Type B pancreatic cell (in vitro differentiated cells): ENCODE results near the gene PLD1. TPM values are rescaled to one million over a fixed set of nuclear protein-coding genes. Genes with fewer than 3 reads are reported as not detected.

ENCODE experiments used
- DNase-seq: peaks from one replicate; pipeline ENCODE4 v3.0.0; 2021; ENCODE audit warnings: mixed read lengths; ENCODE audit not compliant: unreplicated experiment; ENCODE audit errors: extremely low spot score
- H3K27ac Mint-ChIP-seq: 2 replicates; pipeline ENCODE4 v1.8.0; 2021; ENCODE audit warnings: mild to moderate bottlenecking, mixed read lengths
- H3K27me3 Mint-ChIP-seq: 2 replicates; pipeline ENCODE4 v1.8.0; 2021; ENCODE audit warnings: mixed read lengths
- H3K36me3 Mint-ChIP-seq: 2 replicates; pipeline ENCODE4 v1.8.0; 2021; ENCODE audit warnings: mixed read lengths
- H3K4me1 Mint-ChIP-seq: one replicate; pipeline ENCODE4 v1.8.0; 2021; ENCODE audit warnings: mixed read lengths; ENCODE audit not compliant: unreplicated experiment
- H3K4me3 Mint-ChIP-seq: 2 replicates; pipeline ENCODE4 v1.8.0; 2021; ENCODE audit warnings: mild to moderate bottlenecking, mixed read lengths
- H3K9me3 Mint-ChIP-seq: 2 replicates; pipeline ENCODE4 v1.8.0; 2021; ENCODE audit warnings: mixed read lengths
- total RNA-seq: library from RNA; stranded (reverse); gene quantifications from 2 replicates; pipeline ENCODE4 v1.2.1, GENCODE V29; 2021; ENCODE audit warnings: low replicate concordance
- TF ChIP-seq, protein P1 (sequence below): fragments of 200-600 bp; sonication (generic); conservative IDR thresholded peaks from 2 replicates; pipeline ENCODE4 v1.5.0; 2021; ENCODE audit warnings: antibody characterized with exemption, mild to moderate bottlenecking

PLD1 gene
- total RNA-seq, 1 donor from 2014 or later, result 33.3 TPM

DNA sequence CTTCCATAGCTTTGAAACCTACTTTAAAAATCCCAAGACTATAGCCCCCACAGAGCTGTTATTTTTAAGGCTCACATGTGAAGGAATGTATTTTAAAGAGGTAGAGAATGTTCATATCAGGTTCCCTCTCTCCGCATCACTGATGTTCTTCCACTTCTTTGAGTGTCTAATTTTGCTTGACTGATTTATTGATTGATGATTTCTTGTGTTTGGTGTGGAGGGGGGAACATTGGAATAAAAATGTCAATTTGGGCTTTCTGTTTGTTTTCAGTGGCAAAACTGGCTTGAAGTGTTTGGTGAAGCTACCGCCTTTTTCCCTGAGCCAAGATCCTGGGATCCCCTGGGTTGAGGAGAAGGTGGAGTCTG, 30.1 kb upstream of the PLD1 start:
- H3K36me3 Mint-ChIP-seq, result no peaks in the 10 kb centered on the region
- TF ChIP-seq, protein P1, sequence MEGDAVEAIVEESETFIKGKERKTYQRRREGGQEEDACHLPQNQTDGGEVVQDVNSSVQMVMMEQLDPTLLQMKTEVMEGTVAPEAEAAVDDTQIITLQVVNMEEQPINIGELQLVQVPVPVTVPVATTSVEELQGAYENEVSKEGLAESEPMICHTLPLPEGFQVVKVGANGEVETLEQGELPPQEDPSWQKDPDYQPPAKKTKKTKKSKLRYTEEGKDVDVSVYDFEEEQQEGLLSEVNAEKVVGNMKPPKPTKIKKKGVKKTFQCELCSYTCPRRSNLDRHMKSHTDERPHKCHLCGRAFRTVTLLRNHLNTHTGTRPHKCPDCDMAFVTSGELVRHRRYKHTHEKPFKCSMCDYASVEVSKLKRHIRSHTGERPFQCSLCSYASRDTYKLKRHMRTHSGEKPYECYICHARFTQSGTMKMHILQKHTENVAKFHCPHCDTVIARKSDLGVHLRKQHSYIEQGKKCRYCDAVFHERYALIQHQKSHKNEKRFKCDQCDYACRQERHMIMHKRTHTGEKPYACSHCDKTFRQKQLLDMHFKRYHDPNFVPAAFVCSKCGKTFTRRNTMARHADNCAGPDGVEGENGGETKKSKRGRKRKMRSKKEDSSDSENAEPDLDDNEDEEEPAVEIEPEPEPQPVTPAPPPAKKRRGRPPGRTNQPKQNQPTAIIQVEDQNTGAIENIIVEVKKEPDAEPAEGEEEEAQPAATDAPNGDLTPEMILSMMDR, result no peak
- no peak overlapping the region for H3K4me3 Mint-ChIP-seq
- DNase-seq, result no peak
- no peaks in the 10 kb centered on the region for H3K9me3 Mint-ChIP-seq
- peaks cover 19% of the 10 kb centered on the region for H3K4me1 Mint-ChIP-seq
- H3K27ac Mint-ChIP-seq, result no peak overlapping the region
- no peaks in the 10 kb centered on the region for H3K27me3 Mint-ChIP-seq

DNA sequence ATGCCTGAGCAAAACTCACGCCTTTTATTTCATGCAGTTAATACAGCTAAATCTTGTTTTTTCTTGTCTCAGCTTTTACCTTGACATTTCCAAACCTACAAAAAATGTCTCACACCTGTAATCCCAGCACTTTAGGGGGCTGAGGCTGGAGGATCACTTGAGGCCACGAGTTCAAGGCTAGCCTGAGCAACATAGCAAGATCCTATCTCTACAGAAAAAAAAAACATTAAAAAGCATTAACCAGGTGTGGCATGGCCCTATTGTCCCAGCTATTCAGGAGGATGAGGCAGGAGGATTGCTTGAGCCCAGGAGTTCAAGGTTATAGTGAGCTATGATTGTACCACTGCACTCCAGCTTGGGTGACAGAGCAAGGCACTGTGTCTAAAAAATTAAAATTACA, 29.0 kb upstream of the PLD1 start:
- Mint-ChIP-seq H3K4me3 (no peak overlapping the region), H3K4me1 (peaks cover 25% of the 10 kb centered on the region), H3K9me3 (no peaks in the 10 kb centered on the region), H3K27me3 (no peaks in the 10 kb centered on the region), H3K36me3 (no peaks in the 10 kb centered on the region), H3K27ac (no peak overlapping the region)
- TF ChIP-seq, protein P1, result no peak
- DNase-seq, result no peak

DNA sequence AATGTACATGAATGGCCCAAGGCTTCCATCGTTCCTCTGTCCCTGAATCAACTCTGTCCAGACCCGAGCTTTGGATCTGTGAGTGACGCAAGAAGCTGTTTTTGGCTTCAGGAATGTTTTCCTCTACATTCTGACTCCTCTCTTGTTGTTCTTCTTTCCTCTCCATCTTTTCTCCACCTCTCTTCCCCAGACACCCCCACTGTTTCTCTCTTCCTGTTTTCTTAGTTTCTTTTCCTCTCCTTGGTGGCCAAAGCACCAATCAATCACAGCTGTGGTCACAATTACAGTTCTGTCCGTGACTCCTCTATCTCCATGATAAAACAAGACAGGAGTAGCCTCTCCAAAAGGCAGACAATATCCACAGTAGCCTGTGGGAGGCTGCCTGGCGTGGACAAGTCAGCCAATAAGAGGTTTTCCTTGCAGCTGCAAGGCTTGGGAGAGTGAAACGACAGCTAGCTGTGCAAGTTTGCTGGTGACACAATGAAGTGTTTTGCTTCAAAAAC, 28.0 kb upstream of the PLD1 start:
- no peak overlapping the region for H3K27ac Mint-ChIP-seq
- peak overlapping the region; percentile 33 for H3K4me3 Mint-ChIP-seq
- TF ChIP-seq, protein P1, result no peak
- no peak for DNase-seq
- H3K9me3 Mint-ChIP-seq, result no peaks in the 10 kb centered on the region
- H3K4me1 Mint-ChIP-seq, result peaks cover 30% of the 10 kb centered on the region
- no peaks in the 10 kb centered on the region for H3K27me3 Mint-ChIP-seq
- H3K36me3 Mint-ChIP-seq, result no peaks in the 10 kb centered on the region

DNA sequence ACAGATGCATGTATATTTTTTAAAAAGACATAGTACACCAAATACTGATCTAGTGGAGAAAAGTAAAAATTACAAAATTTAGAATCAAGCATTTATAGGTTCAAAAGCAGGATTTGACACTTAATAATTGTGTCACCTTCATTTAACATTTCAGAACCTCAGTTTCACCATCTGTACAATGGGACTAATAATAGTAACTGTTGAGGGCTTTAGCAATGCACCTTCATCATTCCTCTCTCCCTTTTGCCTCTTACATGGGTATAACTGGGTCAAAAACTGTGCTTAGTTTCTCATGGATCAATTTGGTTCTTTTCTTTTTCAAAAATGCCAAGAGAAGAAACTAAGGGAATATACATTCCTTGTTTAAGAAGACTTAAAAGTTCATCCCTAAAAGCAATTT, 27.4 kb upstream of the PLD1 start:
- no peaks in the 10 kb centered on the region for H3K9me3 Mint-ChIP-seq
- TF ChIP-seq, protein P1, result no peak
- no peaks in the 10 kb centered on the region for H3K27me3 Mint-ChIP-seq
- H3K4me3 Mint-ChIP-seq, result no peak overlapping the region
- no peak overlapping the region for H3K27ac Mint-ChIP-seq
- DNase-seq, result no peak
- peaks cover 33% of the 10 kb centered on the region for H3K4me1 Mint-ChIP-seq
- no peaks in the 10 kb centered on the region for H3K36me3 Mint-ChIP-seq

DNA sequence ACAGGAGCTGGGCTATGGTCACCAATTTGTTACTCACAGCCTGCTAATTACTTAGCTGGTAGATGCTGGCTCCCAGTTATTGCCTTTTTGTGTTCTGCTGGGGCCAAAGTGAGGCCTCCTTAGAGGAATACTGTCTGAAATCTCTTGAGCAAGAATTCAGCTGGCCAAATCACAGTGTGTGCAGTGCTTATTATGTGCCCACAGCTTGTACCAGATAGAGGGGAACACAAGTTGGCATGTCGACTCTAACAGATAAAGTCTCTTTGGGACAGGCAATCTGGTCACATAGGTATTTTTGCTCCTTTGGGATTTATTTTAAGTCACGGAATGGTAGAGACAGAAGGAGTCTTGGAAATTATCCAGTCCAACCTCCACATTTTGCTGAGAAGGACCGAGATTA, 26.6 kb upstream of the PLD1 start:
- DNase-seq, result no peak
- no peak overlapping the region for H3K27ac Mint-ChIP-seq
- no peaks in the 10 kb centered on the region for H3K36me3 Mint-ChIP-seq
- H3K4me3 Mint-ChIP-seq, result no peak overlapping the region
- no peaks in the 10 kb centered on the region for H3K27me3 Mint-ChIP-seq
- no peaks in the 10 kb centered on the region for H3K9me3 Mint-ChIP-seq
- TF ChIP-seq, protein P1, result no peak
- H3K4me1 Mint-ChIP-seq, result peaks cover 34% of the 10 kb centered on the region

DNA sequence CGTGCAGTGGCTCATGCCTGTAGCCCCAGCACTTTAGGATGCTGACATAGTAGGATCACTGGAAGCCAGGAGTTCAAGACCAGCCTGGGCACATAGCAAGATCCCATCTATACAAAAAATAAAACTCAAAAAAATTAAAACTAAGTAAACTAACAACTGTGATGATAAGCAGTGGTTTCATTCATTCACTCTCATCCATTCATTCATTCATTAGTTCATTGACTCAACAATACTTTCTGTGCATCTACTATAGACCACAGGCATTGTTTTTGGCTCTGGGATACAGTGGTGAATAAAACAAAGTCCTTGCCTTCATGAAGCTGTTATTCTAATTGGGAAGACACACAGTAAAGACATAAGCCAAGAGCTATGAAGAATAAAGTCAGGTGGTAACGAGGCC, 25.3 kb upstream of the PLD1 start:
- Mint-ChIP-seq H3K4me1 (peaks cover 25% of the 10 kb centered on the region), H3K4me3 (no peak overlapping the region), H3K27ac (no peak overlapping the region), H3K9me3 (no peaks in the 10 kb centered on the region), H3K36me3 (no peaks in the 10 kb centered on the region), H3K27me3 (no peaks in the 10 kb centered on the region)
- TF ChIP-seq, protein P1, result no peak
- DNase-seq, result no peak
